Vagina (tissue), 2 donors: ENCODE results near the gene NCOR2.

Experiments used
- POLR2A ChIP-seq, 2 donors: fragments of 450-650 bp; IDR thresholded peaks; one replicate each; pipeline ENCODE4 v1.6.1; 2017; ENCODE audit warnings: antibody characterized with exemption in 2 of 2, mild to moderate bottlenecking in 2 of 2, moderate library complexity in 2 of 2
- POLR2AphosphoS5 ChIP-seq, 2 donors: sonication (generic); formaldehyde crosslinking; IDR thresholded peaks; one replicate each; pipeline ENCODE4 v1.9.0; 2017; ENCODE audit warnings: antibody characterized with exemption in 2 of 2, mild to moderate bottlenecking in 2 of 2, low read depth in 1 of 2; ENCODE audit not compliant: insufficient read depth in 1 of 2
- TF ChIP-seq, protein P1 (sequence below), 3 experiments: fragments of 450-650 bp in 2 of 3; fragments of 200-600 bp in 1 of 3; sonication (generic) in 1 of 3; IDR thresholded peaks; one replicate each; pipeline ENCODE4 v1.5.1; 2017 to 2019; ENCODE audit warnings: antibody characterized with exemption in 3 of 3, mild to moderate bottlenecking in 2 of 3, moderate library complexity in 2 of 3

DNA sequence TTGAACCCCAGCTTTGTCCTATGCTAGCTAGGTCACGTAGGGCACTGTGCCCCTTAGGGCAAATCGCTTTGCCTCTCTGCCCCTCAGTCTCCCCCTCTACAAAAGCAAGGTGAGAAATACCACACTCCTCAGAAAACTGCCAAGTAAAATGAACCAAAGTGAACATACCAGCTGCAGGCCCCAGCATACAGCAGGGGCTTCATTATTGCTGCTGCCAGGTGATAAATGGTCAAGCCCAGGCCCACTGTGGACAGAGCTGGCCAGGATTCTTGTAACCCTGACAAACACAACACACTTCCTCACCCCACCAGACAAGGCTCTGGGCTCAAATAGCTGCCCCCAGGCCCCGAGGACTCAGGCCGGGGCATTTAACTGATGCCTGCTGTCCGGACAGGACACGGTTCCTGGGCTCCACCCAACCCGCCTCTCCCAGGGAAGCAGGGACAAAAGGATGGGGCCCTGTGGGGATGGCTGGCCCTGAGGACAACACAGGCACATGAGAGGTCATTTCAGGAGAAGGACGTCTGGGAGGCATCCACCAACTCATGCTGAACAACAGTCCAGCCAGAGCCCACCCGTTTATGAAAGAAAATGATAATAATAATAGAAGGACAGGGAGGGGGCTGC, 36.7 kb downstream of the NCOR2 start:
- TF ChIP-seq POLR2A (IDR thresholded peaks at IDR 0.05): no peak
- TF ChIP-seq, protein P1, sequence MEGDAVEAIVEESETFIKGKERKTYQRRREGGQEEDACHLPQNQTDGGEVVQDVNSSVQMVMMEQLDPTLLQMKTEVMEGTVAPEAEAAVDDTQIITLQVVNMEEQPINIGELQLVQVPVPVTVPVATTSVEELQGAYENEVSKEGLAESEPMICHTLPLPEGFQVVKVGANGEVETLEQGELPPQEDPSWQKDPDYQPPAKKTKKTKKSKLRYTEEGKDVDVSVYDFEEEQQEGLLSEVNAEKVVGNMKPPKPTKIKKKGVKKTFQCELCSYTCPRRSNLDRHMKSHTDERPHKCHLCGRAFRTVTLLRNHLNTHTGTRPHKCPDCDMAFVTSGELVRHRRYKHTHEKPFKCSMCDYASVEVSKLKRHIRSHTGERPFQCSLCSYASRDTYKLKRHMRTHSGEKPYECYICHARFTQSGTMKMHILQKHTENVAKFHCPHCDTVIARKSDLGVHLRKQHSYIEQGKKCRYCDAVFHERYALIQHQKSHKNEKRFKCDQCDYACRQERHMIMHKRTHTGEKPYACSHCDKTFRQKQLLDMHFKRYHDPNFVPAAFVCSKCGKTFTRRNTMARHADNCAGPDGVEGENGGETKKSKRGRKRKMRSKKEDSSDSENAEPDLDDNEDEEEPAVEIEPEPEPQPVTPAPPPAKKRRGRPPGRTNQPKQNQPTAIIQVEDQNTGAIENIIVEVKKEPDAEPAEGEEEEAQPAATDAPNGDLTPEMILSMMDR (IDR thresholded peaks at IDR 0.05): no peak
- no peak for TF ChIP-seq POLR2AphosphoS5 (IDR thresholded peaks at IDR 0.05; ENCODE audit: insufficient read depth in 1 of 2, low read depth in 1 of 2)
